CD14-positive monocyte (primary cell): ENCODE data around the gene KCNK13. TPM values are rescaled to one million over a fixed set of nuclear protein-coding genes. Genes with fewer than 3 reads are reported as not detected.

ENCODE experiments used
- DNase-seq, 3 donors: peaks; one replicate each; pipeline ENCODE4 v3.0.0-alpha.2; 2011 to 2022
- H2AFZ ChIP-seq: 2 replicates; pipeline ENCODE4 v1.6.0; 2012; ENCODE audit warnings: mild to moderate bottlenecking, low read depth, low read length, inconsistent platforms; ENCODE audit not compliant: insufficient read depth, poor library complexity, severe bottlenecking
- H3K27ac ChIP-seq, 2 donors: 1 replicate in 1 of 2; 2 replicates in 1 of 2; pipeline ENCODE4 v1.5.1; 2012 to 2013; ENCODE audit warnings: low read length in 2 of 2, control low read depth in 1 of 2, inconsistent platforms in 1 of 2, low read depth in 1 of 2, mild to moderate bottlenecking in 1 of 2
- H3K27me3 ChIP-seq, 2 donors: one replicate each; pipeline versions ENCODE4 v1.6.0 to v1.6.1; 2011 to 2013; ENCODE audit warnings: low read length in 2 of 2; ENCODE audit not compliant: control insufficient read depth in 2 of 2, insufficient read depth in 2 of 2
- H3K36me3 ChIP-seq, 2 donors: replicated peaks in 1 of 2; 1 replicate in 1 of 2; 2 replicates in 1 of 2; pipeline versions ENCODE4 v1.5.1 to v1.6.1; 2012 to 2013; ENCODE audit warnings: low read length in 2 of 2, control low read depth in 1 of 2, inconsistent platforms in 1 of 2, mild to moderate bottlenecking in 1 of 2; ENCODE audit not compliant: insufficient read depth in 2 of 2, control insufficient read depth in 1 of 2
- H3K4me1 ChIP-seq, 2 donors: 1 replicate in 1 of 2; 2 replicates in 1 of 2; pipeline versions ENCODE4 v1.5.1 to v1.6.1; 2012 to 2013; ENCODE audit warnings: low read length in 2 of 2, control low read depth in 1 of 2, inconsistent platforms in 1 of 2, mild to moderate bottlenecking in 1 of 2, moderate library complexity in 1 of 2; ENCODE audit not compliant: insufficient read depth in 2 of 2, control insufficient read depth in 1 of 2
- H3K4me2 ChIP-seq: replicated peaks from 2 replicates; pipeline ENCODE3; 2012; ENCODE audit warnings: low read length, moderate library complexity, mild to moderate bottlenecking; ENCODE audit not compliant: poor library complexity, severe bottlenecking; ENCODE audit errors: extremely low read depth
- H3K4me3 ChIP-seq, 3 experiments: fragments of 200-600 bp in 1 of 3; sonication (generic) in 1 of 3; replicated peaks in 1 of 3; 1 replicate in 2 of 3; 2 replicates in 1 of 3; pipeline ENCODE4 v1.5.1; 2011 to 2013; ENCODE audit warnings: low read length in 3 of 3, mild to moderate bottlenecking in 3 of 3, control low read depth in 2 of 3, low read depth in 2 of 3, inconsistent platforms in 1 of 3, moderate library complexity in 1 of 3
- H3K79me2 ChIP-seq: 2 replicates; pipeline ENCODE4 v1.6.0; 2012; ENCODE audit warnings: mild to moderate bottlenecking, control low read depth, inconsistent platforms, low read length, moderate library complexity; ENCODE audit not compliant: insufficient read depth
- H3K9ac ChIP-seq: 2 replicates; pipeline ENCODE4 v1.6.0; 2017; ENCODE audit warnings: low read length, mild to moderate bottlenecking; ENCODE audit not compliant: insufficient read depth, poor library complexity, severe bottlenecking
- H3K9me3 ChIP-seq, 2 donors: replicated peaks in 1 of 2; 1 replicate in 1 of 2; 2 replicates in 1 of 2; pipeline versions ENCODE4 v1.5.1 to v1.6.1; 2012 to 2013; ENCODE audit warnings: low read length in 2 of 2, control low read depth in 1 of 2; ENCODE audit not compliant: control insufficient read depth in 1 of 2, insufficient read depth in 1 of 2
- H4K20me1 ChIP-seq: 2 replicates; pipeline ENCODE4 v1.6.0; 2012; ENCODE audit warnings: mild to moderate bottlenecking, low read length, control low read depth, moderate library complexity; ENCODE audit not compliant: insufficient read depth
- H3K27ac Mint-ChIP-seq, 7 donors: one replicate each; pipeline ENCODE4 v1.8.0; 2020; ENCODE audit warnings: mild to moderate bottlenecking in 7 of 7, mixed read lengths in 7 of 7, moderate library complexity in 6 of 7, inconsistent platforms in 2 of 7
- H3K27me3 Mint-ChIP-seq, 3 donors: one replicate each; pipeline ENCODE4 v1.8.0; 2021 to 2022; ENCODE audit warnings: low read depth in 3 of 3, mild to moderate bottlenecking in 3 of 3, mixed read lengths in 3 of 3, moderate library complexity in 3 of 3, inconsistent platforms in 1 of 3
- H3K36me3 Mint-ChIP-seq, 2 donors: one replicate each; pipeline ENCODE4 v1.8.0; 2020; ENCODE audit warnings: mixed read lengths in 2 of 2, inconsistent platforms in 1 of 2, mild to moderate bottlenecking in 1 of 2
- H3K4me1 Mint-ChIP-seq: one replicate; pipeline ENCODE4 v1.8.0; 2020; ENCODE audit warnings: mild to moderate bottlenecking, mixed read lengths
- H3K4me3 Mint-ChIP-seq, 2 donors: one replicate each; pipeline ENCODE4 v1.8.0; 2020; ENCODE audit warnings: mild to moderate bottlenecking in 2 of 2, mixed read lengths in 2 of 2, moderate library complexity in 1 of 2
- H3K9me3 Mint-ChIP-seq, 7 donors: one replicate each; pipeline ENCODE4 v1.8.0; 2020 to 2022; ENCODE audit warnings: mixed read lengths in 7 of 7, mild to moderate bottlenecking in 6 of 7, moderate library complexity in 6 of 7, inconsistent platforms in 2 of 7
- WGBS: methylation state at CpG from one replicate; pipeline ENCODE4 v1.1.5; 2013; ENCODE audit warnings: missing lambda C conversion rate; ENCODE audit not compliant: insufficient coverage; 5-methylcytosine and 5-hydroxymethylcytosine counted together
- intact Hi-C, 2 donors: fragments of 100-400 bp; cut with micrococcal nuclease; formaldehyde crosslinking; loops; one replicate each; pipeline versions ENCODE4 v1.15.0 to v1.15.1; 2023
- polyA minus RNA-seq: library from RNA; depleted of rRNA, polyadenylated mRNA; stranded (reverse); fragments of >200 nt; gene quantifications from 2 replicates; pipeline ENCODE4 v1.2.3, GENCODE V29; 2012
- polyA plus RNA-seq, 3 donors: library from polyadenylated mRNA; depleted of rRNA in 1 of 3; unstranded in 2 of 3; stranded (reverse) in 1 of 3; fragments of 300-500 nt in 2 of 3; fragments of >200 nt in 1 of 3; fragmentation: Illumina TruSeq in 2 of 3; gene quantifications; 1 replicate in 2 of 3; 2 replicates in 1 of 3; pipeline ENCODE4 v1.2.3, GENCODE V29; 2012 to 2021
- total RNA-seq, 12 experiments: library from RNA in 1 of 12; stranded (reverse) in 1 of 12; fragments of 120-200 nt in 1 of 12; gene quantifications; one replicate each; pipeline ENCODE4 v1.2.4 and lab custom pipeline; 2013 to 2026; ENCODE audit warnings: mixed read lengths in 6 of 12, inconsistent platforms in 1 of 12
- TF ChIP-seq, protein P1 (sequence below): fragments of 200-600 bp; IDR thresholded peaks from one replicate; pipeline ENCODE4 v1.8.0; 2022; ENCODE audit warnings: antibody characterized with exemption, mild to moderate bottlenecking

The KCNK13 gene
- 2.1 TPM for total RNA-seq (2013)
- polyA plus RNA-seq (1 to 10 TPM; 1.6 to 4.2 (median 2.9) TPM), polyA minus RNA-seq (5.1 and 7.8 TPM in 2 replicates), total RNA-seq (lab: John Stamatoyannopoulos, UW) (0.45 to 3.4 (median 1.9) reads per million in 11 experiments)

DNA sequence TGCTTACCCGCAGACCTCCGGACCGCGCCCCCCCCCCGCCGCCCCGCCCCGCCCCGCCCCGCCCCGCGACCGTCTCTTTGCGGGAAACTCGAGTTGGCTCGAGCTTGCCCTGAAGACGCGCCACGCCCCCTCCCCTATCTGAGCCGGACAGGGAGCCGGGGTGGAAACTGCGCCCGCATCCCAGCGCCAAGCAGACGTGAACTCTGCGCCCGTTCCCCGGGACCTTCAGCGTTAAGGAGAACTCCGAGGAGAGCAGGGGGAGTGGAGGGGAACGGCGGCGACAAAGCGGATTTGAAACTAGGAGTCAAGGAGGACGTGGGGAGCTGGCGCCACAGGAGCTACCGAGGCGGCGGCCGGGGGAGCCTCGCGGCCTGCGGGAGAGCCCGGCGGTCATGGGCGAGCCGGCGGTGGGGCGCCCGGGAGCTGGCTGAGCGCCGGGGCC, at the start of gene KCNK13:
Gene KCNK13 (plus strand): TSS at position 310 of the 442 bp plus-strand sequence. CDS start 212 bp downstream, outside the sequence.
- Histone ChIP-seq H3K36me3 (no peaks in the 10 kb centered on the region), H4K20me1 (peaks cover 8% of the 10 kb centered on the region), H3K27me3 (peaks cover 27 to 54% of the 10 kb centered on the region in 2 donors), H3K27ac (peak within 1 kb of the TSS; percentile 31 to 52), H3K4me1 (peaks cover 36 to 58% of the 10 kb centered on the region in 2 donors), H2AFZ (peak within 1 kb of the TSS; percentile 87), H3K9me3 (no peaks in the 10 kb centered on the region), H3K4me2 (peak within 1 kb of the TSS; percentile 88), H3K9ac (peak within 1 kb of the TSS; percentile 69), H3K4me3 (peak within 1 kb of the TSS; percentile 43 to 84 (median 48)), H3K79me2 (peaks cover 13% of the 10 kb centered on the region)
- TF ChIP-seq, protein P1, sequence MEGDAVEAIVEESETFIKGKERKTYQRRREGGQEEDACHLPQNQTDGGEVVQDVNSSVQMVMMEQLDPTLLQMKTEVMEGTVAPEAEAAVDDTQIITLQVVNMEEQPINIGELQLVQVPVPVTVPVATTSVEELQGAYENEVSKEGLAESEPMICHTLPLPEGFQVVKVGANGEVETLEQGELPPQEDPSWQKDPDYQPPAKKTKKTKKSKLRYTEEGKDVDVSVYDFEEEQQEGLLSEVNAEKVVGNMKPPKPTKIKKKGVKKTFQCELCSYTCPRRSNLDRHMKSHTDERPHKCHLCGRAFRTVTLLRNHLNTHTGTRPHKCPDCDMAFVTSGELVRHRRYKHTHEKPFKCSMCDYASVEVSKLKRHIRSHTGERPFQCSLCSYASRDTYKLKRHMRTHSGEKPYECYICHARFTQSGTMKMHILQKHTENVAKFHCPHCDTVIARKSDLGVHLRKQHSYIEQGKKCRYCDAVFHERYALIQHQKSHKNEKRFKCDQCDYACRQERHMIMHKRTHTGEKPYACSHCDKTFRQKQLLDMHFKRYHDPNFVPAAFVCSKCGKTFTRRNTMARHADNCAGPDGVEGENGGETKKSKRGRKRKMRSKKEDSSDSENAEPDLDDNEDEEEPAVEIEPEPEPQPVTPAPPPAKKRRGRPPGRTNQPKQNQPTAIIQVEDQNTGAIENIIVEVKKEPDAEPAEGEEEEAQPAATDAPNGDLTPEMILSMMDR = no peak
- H3K4me3 Mint-ChIP-seq = peak within 1 kb of the TSS; percentile 98 to 99
- intact Hi-C loops = loop anchor here in 1 of 2 donors (10.0 kb wide), 1 partner anchor 107 kb away; the partner anchor contains the start of genes EFCAB11 and TDP1
- H3K36me3 Mint-ChIP-seq = peaks cover 15 to 25% of the 10 kb centered on the region in 2 donors
- WGBS = 0% methylated on average over 33 of the region's 52 CpGs
- peaks cover 44 to 74% (median 59%) of the 10 kb centered on the region in 3 donors for H3K27me3 Mint-ChIP-seq
- DNase-seq = peak; percentile 49 to 68 (median 55)
- peaks cover 51% of the 10 kb centered on the region for H3K4me1 Mint-ChIP-seq
- peak within 1 kb of the TSS in 6 of 7 donors; percentile 77 to 88 (median 82) for H3K27ac Mint-ChIP-seq
- peaks cover 0 to 13% (median 8%) of the 10 kb centered on the region in 7 donors for H3K9me3 Mint-ChIP-seq

GRCh38 chr14:90017371-90017770, 44.4 kb upstream of the KCNK13 start:
- H3K27me3 ChIP-seq = no peaks in the 10 kb centered on the region
- H3K27ac ChIP-seq = no peak overlapping the region
- H3K4me1 ChIP-seq = no peaks in the 10 kb centered on the region
- peaks cover 0 to 1% (median 0%) of the 10 kb centered on the region in 3 donors for H3K27me3 Mint-ChIP-seq
- intact Hi-C loops = no loop called here
- no peak overlapping the region for H3K4me2 ChIP-seq
- H3K4me3 ChIP-seq = no peak overlapping the region
- H3K36me3 Mint-ChIP-seq = peaks cover 59 to 68% of the 10 kb centered on the region in 2 donors
- TF ChIP-seq, protein P1 = no peak
- H3K9me3 Mint-ChIP-seq = peaks cover 0 to 6% (median 4%) of the 10 kb centered on the region in 7 donors
- H3K27ac Mint-ChIP-seq = no peak overlapping the region
- peaks cover 0 to 4% of the 10 kb centered on the region in 2 donors for H3K9me3 ChIP-seq
- DNase-seq = no peak
- no peak overlapping the region for H2AFZ ChIP-seq
- no peaks in the 10 kb centered on the region for H4K20me1 ChIP-seq
- no peak overlapping the region for H3K4me3 Mint-ChIP-seq
- peaks cover 35 to 89% of the 10 kb centered on the region in 2 donors for H3K36me3 ChIP-seq
- H3K79me2 ChIP-seq = no peaks in the 10 kb centered on the region
- H3K4me1 Mint-ChIP-seq = no peaks in the 10 kb centered on the region
- no peak overlapping the region for H3K9ac ChIP-seq
- no CpG with 5 or more reads among the region's 4 CpGs for WGBS
